Osteoblast (primary cell): ENCODE measurements around the gene SPAG6. TPM values are rescaled to one million over a fixed set of nuclear protein-coding genes. Genes with fewer than 3 reads are reported as not detected.
A peak's percentile ranks its signal among the peaks of the same experiment; 100 is the strongest.

Experiments
- DNase-seq: peaks from one replicate; pipeline ENCODE4 v3.0.0; 2011; ENCODE audit warnings: low spot score, mixed read lengths; ENCODE audit not compliant: insufficient read length; ENCODE audit errors: missing footprints
- H2AFZ ChIP-seq: 2 replicates; pipeline ENCODE4 v1.6.0; 2011; ENCODE audit warnings: mild to moderate bottlenecking, low read length
- H3K27ac ChIP-seq: 2 replicates; pipeline ENCODE4 v1.5.1; 2011; ENCODE audit warnings: mild to moderate bottlenecking, low read depth, low read length, moderate library complexity
- H3K27me3 ChIP-seq: 2 replicates; pipeline ENCODE4 v1.6.0; 2012; ENCODE audit warnings: mild to moderate bottlenecking, control low read depth, inconsistent platforms, low read length, moderate library complexity; ENCODE audit not compliant: insufficient read depth
- H3K36me3 ChIP-seq: 2 replicates; pipeline ENCODE4 v1.5.1; 2011; ENCODE audit warnings: mild to moderate bottlenecking, low read length, control low read depth, moderate library complexity; ENCODE audit not compliant: insufficient read depth
- H3K4me1 ChIP-seq: 2 replicates; pipeline ENCODE4 v1.5.1; 2011; ENCODE audit warnings: mild to moderate bottlenecking, low read length, control low read depth, moderate library complexity; ENCODE audit not compliant: insufficient read depth
- H3K4me2 ChIP-seq: 2 replicates; pipeline ENCODE4 v1.6.0; 2011; ENCODE audit warnings: mild to moderate bottlenecking, low read length; ENCODE audit not compliant: insufficient read depth
- H3K4me3 ChIP-seq: fragments of 200-600 bp; sonication (generic); 3 replicates; pipeline ENCODE4 v1.5.1; 2012; ENCODE audit warnings: mild to moderate bottlenecking, low read length, inconsistent platforms; ENCODE audit not compliant: insufficient read depth
- H3K79me2 ChIP-seq: 2 replicates; pipeline ENCODE4 v1.6.0; 2012; ENCODE audit warnings: mild to moderate bottlenecking, low read length, control low read depth, inconsistent platforms; ENCODE audit not compliant: insufficient read depth
- H3K9me3 ChIP-seq: 2 replicates; pipeline ENCODE4 v1.5.1; 2011; ENCODE audit warnings: low read depth, low read length, control low read depth
- H4K20me1 ChIP-seq: 2 replicates; pipeline ENCODE4 v1.6.0; 2012; ENCODE audit warnings: mild to moderate bottlenecking, low read length, control low read depth; ENCODE audit not compliant: insufficient read depth
- total RNA-seq: library from RNA; depleted of rRNA; stranded (reverse); fragments of >200 nt; gene quantifications from 2 replicates; pipeline ENCODE4 v1.2.3, GENCODE V29; 2012
- TF ChIP-seq, protein P1 (sequence below): IDR thresholded peaks from 2 replicates; pipeline ENCODE4 v1.5.1; 2011; ENCODE audit warnings: mild to moderate bottlenecking, low read depth, low read length, moderate library complexity; ENCODE audit errors: extremely low read depth

Gene SPAG6
- total RNA-seq, 1 donor = not detected

GRCh38 chr10:22443175-22443901 is 98.0 kb downstream of the SPAG6 start:
- H4K20me1 ChIP-seq = no peaks in the 10 kb centered on the region
- H3K4me1 ChIP-seq = peaks cover 13% of the 10 kb centered on the region
- peak overlapping the region; percentile 2 for H3K4me2 ChIP-seq
- H3K27me3 ChIP-seq = peaks cover under 1% of the 10 kb centered on the region
- no peak for DNase-seq
- H3K27ac ChIP-seq = no peak overlapping the region
- TF ChIP-seq, protein P1, sequence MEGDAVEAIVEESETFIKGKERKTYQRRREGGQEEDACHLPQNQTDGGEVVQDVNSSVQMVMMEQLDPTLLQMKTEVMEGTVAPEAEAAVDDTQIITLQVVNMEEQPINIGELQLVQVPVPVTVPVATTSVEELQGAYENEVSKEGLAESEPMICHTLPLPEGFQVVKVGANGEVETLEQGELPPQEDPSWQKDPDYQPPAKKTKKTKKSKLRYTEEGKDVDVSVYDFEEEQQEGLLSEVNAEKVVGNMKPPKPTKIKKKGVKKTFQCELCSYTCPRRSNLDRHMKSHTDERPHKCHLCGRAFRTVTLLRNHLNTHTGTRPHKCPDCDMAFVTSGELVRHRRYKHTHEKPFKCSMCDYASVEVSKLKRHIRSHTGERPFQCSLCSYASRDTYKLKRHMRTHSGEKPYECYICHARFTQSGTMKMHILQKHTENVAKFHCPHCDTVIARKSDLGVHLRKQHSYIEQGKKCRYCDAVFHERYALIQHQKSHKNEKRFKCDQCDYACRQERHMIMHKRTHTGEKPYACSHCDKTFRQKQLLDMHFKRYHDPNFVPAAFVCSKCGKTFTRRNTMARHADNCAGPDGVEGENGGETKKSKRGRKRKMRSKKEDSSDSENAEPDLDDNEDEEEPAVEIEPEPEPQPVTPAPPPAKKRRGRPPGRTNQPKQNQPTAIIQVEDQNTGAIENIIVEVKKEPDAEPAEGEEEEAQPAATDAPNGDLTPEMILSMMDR = no peak
- H3K36me3 ChIP-seq = no peaks in the 10 kb centered on the region
- no peak overlapping the region for H3K4me3 ChIP-seq
- no peak overlapping the region for H2AFZ ChIP-seq
- peaks cover 5% of the 10 kb centered on the region for H3K79me2 ChIP-seq
- H3K9me3 ChIP-seq = no peaks in the 10 kb centered on the region

DNA sequence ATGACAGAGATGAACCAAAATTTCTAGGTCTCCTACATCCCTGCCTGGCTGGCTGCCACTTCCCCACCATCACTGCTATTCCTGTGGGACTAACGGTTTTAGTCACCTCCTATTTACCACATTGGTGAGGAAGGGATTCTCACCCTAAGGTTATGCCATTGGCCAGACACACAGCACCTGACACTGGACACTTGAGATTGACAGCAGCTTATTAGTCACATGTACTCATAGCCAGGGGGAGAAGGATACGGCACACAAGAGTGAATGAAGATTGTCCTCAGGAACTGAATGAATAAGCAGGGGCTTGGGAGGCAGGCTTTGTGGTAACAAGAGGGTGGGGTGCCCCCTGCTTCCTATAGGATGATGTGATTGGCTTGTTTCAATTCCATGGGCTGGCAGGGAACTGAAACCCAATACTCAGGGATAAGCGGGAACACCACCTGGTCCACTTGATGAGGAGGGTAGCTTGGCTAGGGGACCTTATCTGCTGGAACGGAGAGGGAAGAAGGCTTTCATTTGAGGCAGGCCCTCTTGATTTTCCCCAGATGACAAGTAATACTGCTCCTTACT is 99.0 kb downstream of the SPAG6 start:
- H3K79me2 ChIP-seq = no peaks in the 10 kb centered on the region

GRCh38 chr10:22445495-22445894 is 100.2 kb downstream of the SPAG6 start:
- no peak overlapping the region for H3K4me2 ChIP-seq

More for the DNA sequence above, 99.0 kb downstream of the SPAG6 start:
- Histone ChIP-seq H3K4me3 (no peak overlapping the region), H4K20me1 (no peaks in the 10 kb centered on the region), H3K4me1 (peaks cover 10% of the 10 kb centered on the region), H3K4me2 (no peak overlapping the region), H3K9me3 (no peaks in the 10 kb centered on the region), H2AFZ (no peak overlapping the region), H3K36me3 (no peaks in the 10 kb centered on the region), H3K27ac (no peak overlapping the region), H3K27me3 (peaks cover 5% of the 10 kb centered on the region)
- TF ChIP-seq, protein P1 = no peak
- no peak for DNase-seq

DNA sequence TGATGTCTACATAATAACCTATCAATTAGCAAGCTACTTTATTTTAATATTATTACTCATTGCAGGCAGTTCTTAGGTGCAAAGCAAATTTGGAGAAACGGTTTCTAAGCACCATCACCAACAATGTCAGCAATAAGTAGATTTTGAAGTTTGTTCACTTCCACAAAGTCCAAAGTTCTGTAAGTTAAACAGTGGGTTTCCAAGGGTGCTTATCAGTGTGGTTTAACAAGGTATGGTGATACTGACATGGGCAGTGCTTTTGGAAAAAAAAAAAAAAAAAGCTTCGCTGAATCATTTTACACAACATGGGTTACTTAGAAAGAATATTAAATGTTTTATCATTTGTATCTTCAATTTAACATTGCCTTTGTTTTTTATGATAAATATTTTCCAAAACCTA is 101.8 kb downstream of the SPAG6 start:
- Histone ChIP-seq H3K27me3 (peaks cover 5% of the 10 kb centered on the region), H3K79me2 (no peaks in the 10 kb centered on the region), H3K4me2 (no peak overlapping the region), H3K4me1 (peaks cover 10% of the 10 kb centered on the region), H4K20me1 (no peaks in the 10 kb centered on the region), H3K36me3 (no peaks in the 10 kb centered on the region), H3K4me3 (no peak overlapping the region), H3K9me3 (no peaks in the 10 kb centered on the region), H2AFZ (no peak overlapping the region), H3K27ac (no peak overlapping the region)
- DNase-seq = no peak
- TF ChIP-seq, protein P1 = no peak

More at GRCh38 chr10:22445495-22445894, 100.2 kb downstream of the SPAG6 start:
- peak overlapping the region; percentile 56 for H2AFZ ChIP-seq
- no peak overlapping the region for H3K4me3 ChIP-seq
- H3K79me2 ChIP-seq = no peaks in the 10 kb centered on the region
- peaks cover 10% of the 10 kb centered on the region for H3K4me1 ChIP-seq
- H4K20me1 ChIP-seq = no peaks in the 10 kb centered on the region
- H3K27ac ChIP-seq = no peak overlapping the region
- no peak for DNase-seq
- H3K27me3 ChIP-seq = peaks cover 5% of the 10 kb centered on the region
- TF ChIP-seq, protein P1 = no peak
- no peaks in the 10 kb centered on the region for H3K9me3 ChIP-seq
- no peaks in the 10 kb centered on the region for H3K36me3 ChIP-seq
